ENCODE results near the gene WDFY3. TPM values are rescaled to one million over a fixed set of nuclear protein-coding genes. Genes with fewer than 3 reads are reported as not detected.

Gene WDFY3
- total and polyA plus RNA-seq, 4 experiments from 2014 or later, result 1.2 to 2.7 (median 2.1) TPM; not detected in 1

- H3K9me3 ChIP-seq (ENCODE audit: control insufficient read depth in 1 of 2, low read length in 2 of 2), result no peaks in the 10 kb centered on the region
- H3K27ac Mint-ChIP-seq, result no peak overlapping the region
- H3K27me3 Mint-ChIP-seq, result peaks cover 0 to 1% of the 10 kb centered on the region in 2 donors
- POLR2A ChIA-PET (ENCODE audit: partially characterized antibody), result no interaction called here
- no peak overlapping the region for H3K4me3 ChIP-seq (ENCODE audit: low read length in 2 of 2)
- H3K4me3 Mint-ChIP-seq, result no peak overlapping the region
- H3K9me3 Mint-ChIP-seq, result peaks cover 0 to 21% (median 7%) of the 10 kb centered on the region in 8 donors
- H3K36me3 Mint-ChIP-seq, result peaks cover 0 to 4% of the 10 kb centered on the region in 2 donors
- CTCF ChIA-PET (ENCODE audit: partially characterized antibody), result no interaction called here
- intact Hi-C loops (cut with micrococcal nuclease), result no loop called here
- no peak for DNase-seq
- H3K36me3 ChIP-seq (ENCODE audit: insufficient read depth, low read length), result no peaks in the 10 kb centered on the region
- H3K27me3 ChIP-seq (ENCODE audit: insufficient read depth, low read length), result no peaks in the 10 kb centered on the region
- H3K4me1 ChIP-seq (ENCODE audit: insufficient read depth, low read length), result no peaks in the 10 kb centered on the region
- H3K27ac ChIP-seq (ENCODE audit: low read depth, low read length), result no peak overlapping the region
- no peaks in the 10 kb centered on the region for H3K4me1 Mint-ChIP-seq
These were observed 21.5 kb downstream of the WDFY3 start for GRCh38 chr4:84944947-84945346.

- H3K4me3 ChIP-seq (ENCODE audit: low read length in 2 of 2), result no peak overlapping the region
- ChIA-PET CTCF (ENCODE audit: partially characterized antibody) (no interaction called here), POLR2A (ENCODE audit: partially characterized antibody) (no interaction called here)
- no peak overlapping the region for H3K27ac ChIP-seq (ENCODE audit: low read depth, low read length)
- H3K27me3 ChIP-seq (ENCODE audit: insufficient read depth, low read length), result no peaks in the 10 kb centered on the region
- no peaks in the 10 kb centered on the region for H3K36me3 ChIP-seq (ENCODE audit: insufficient read depth, low read length)
- H3K9me3 ChIP-seq (ENCODE audit: control insufficient read depth in 1 of 2, low read length in 2 of 2), result no peaks in the 10 kb centered on the region
- Mint-ChIP-seq H3K4me1 (no peaks in the 10 kb centered on the region), H3K27ac (no peak overlapping the region), H3K9me3 (peaks cover 4 to 22% (median 8%) of the 10 kb centered on the region in 8 donors), H3K4me3 (no peak overlapping the region), H3K36me3 (peaks cover 0 to 7% of the 10 kb centered on the region in 2 donors), H3K27me3 (peaks cover 0 to 3% of the 10 kb centered on the region in 2 donors)
- no peaks in the 10 kb centered on the region for H3K4me1 ChIP-seq (ENCODE audit: insufficient read depth, low read length)
- no peak for DNase-seq
- intact Hi-C loops (cut with micrococcal nuclease), result no loop called here
These were observed 25.5 kb downstream of the WDFY3 start for GRCh38 chr4:84940960-84941359.

GRCh38 chr4:84939113-84939512 is 27.4 kb downstream of the WDFY3 start:
- Mint-ChIP-seq H3K27me3 (peaks cover 0 to 3% of the 10 kb centered on the region in 2 donors), H3K36me3 (peaks cover 0 to 7% of the 10 kb centered on the region in 2 donors), H3K9me3 (peaks cover 4 to 22% (median 8%) of the 10 kb centered on the region in 8 donors), H3K4me1 (no peaks in the 10 kb centered on the region), H3K4me3 (peak overlapping the region in 1 of 8 donors; percentile 10), H3K27ac (no peak overlapping the region)
- no peak overlapping the region for H3K27ac ChIP-seq (ENCODE audit: low read depth, low read length)
- no peak overlapping the region for H3K4me3 ChIP-seq (ENCODE audit: low read length in 2 of 2)
- DNase-seq, result no peak
- intact Hi-C loops (cut with micrococcal nuclease), result no loop called here
- no peaks in the 10 kb centered on the region for H3K9me3 ChIP-seq (ENCODE audit: control insufficient read depth in 1 of 2, low read length in 2 of 2)
- ChIA-PET POLR2A (ENCODE audit: partially characterized antibody) (no interaction called here), CTCF (ENCODE audit: partially characterized antibody) (no interaction called here)
- H3K36me3 ChIP-seq (ENCODE audit: insufficient read depth, low read length), result no peaks in the 10 kb centered on the region
- no peaks in the 10 kb centered on the region for H3K4me1 ChIP-seq (ENCODE audit: insufficient read depth, low read length)
- H3K27me3 ChIP-seq (ENCODE audit: insufficient read depth, low read length), result no peaks in the 10 kb centered on the region

GRCh38 chr4:84938316-84938715 is 28.2 kb downstream of the WDFY3 start:
- Histone ChIP-seq H3K4me3 (ENCODE audit: low read length in 2 of 2) (no peak overlapping the region), H3K4me1 (ENCODE audit: insufficient read depth, low read length) (no peaks in the 10 kb centered on the region), H3K36me3 (ENCODE audit: insufficient read depth, low read length) (no peaks in the 10 kb centered on the region), H3K27ac (ENCODE audit: low read depth, low read length) (no peak overlapping the region), H3K27me3 (ENCODE audit: insufficient read depth, low read length) (no peaks in the 10 kb centered on the region), H3K9me3 (ENCODE audit: control insufficient read depth in 1 of 2, low read length in 2 of 2) (no peaks in the 10 kb centered on the region)
- Mint-ChIP-seq H3K4me1 (no peaks in the 10 kb centered on the region), H3K27me3 (peaks cover 0 to 3% of the 10 kb centered on the region in 2 donors), H3K4me3 (no peak overlapping the region), H3K9me3 (peaks cover 4 to 22% (median 8%) of the 10 kb centered on the region in 8 donors), H3K27ac (no peak overlapping the region), H3K36me3 (peaks cover 0 to 7% of the 10 kb centered on the region in 2 donors)
- intact Hi-C loops (cut with micrococcal nuclease), result no loop called here
- no peak for DNase-seq
- CTCF ChIA-PET (ENCODE audit: partially characterized antibody), result no interaction called here
- POLR2A ChIA-PET (ENCODE audit: partially characterized antibody), result no interaction called here

GRCh38 chr4:84937381-84937977 is 29.0 kb downstream of the WDFY3 start:
- no peaks in the 10 kb centered on the region for H3K4me1 ChIP-seq (ENCODE audit: insufficient read depth, low read length)
- intact Hi-C loops (cut with micrococcal nuclease), result no loop called here
- no peaks in the 10 kb centered on the region for H3K9me3 ChIP-seq (ENCODE audit: control insufficient read depth in 1 of 2, low read length in 2 of 2)
- ChIA-PET POLR2A (ENCODE audit: partially characterized antibody) (no interaction called here), CTCF (ENCODE audit: partially characterized antibody) (no interaction called here)
- Mint-ChIP-seq H3K36me3 (peaks cover 0 to 3% of the 10 kb centered on the region in 2 donors), H3K4me3 (no peak overlapping the region), H3K27ac (no peak overlapping the region), H3K9me3 (peaks cover 3 to 15% (median 7%) of the 10 kb centered on the region in 8 donors), H3K4me1 (no peaks in the 10 kb centered on the region), H3K27me3 (peaks cover 0 to 3% of the 10 kb centered on the region in 2 donors)
- H3K27me3 ChIP-seq (ENCODE audit: insufficient read depth, low read length), result no peaks in the 10 kb centered on the region
- H3K36me3 ChIP-seq (ENCODE audit: insufficient read depth, low read length), result no peaks in the 10 kb centered on the region
- no peak for DNase-seq
- H3K27ac ChIP-seq (ENCODE audit: low read depth, low read length), result no peak overlapping the region
- H3K4me3 ChIP-seq (ENCODE audit: low read length in 2 of 2), result no peak overlapping the region

- H3K27me3 ChIP-seq (ENCODE audit: insufficient read depth, low read length), result no peaks in the 10 kb centered on the region
- Mint-ChIP-seq H3K36me3 (peaks cover 0 to 3% of the 10 kb centered on the region in 2 donors), H3K9me3 (peaks cover 2 to 7% (median 4%) of the 10 kb centered on the region in 8 donors), H3K27me3 (peaks cover 0 to 3% of the 10 kb centered on the region in 2 donors), H3K4me1 (no peaks in the 10 kb centered on the region), H3K27ac (no peak overlapping the region), H3K4me3 (no peak overlapping the region)
- no peaks in the 10 kb centered on the region for H3K36me3 ChIP-seq (ENCODE audit: insufficient read depth, low read length)
- no peaks in the 10 kb centered on the region for H3K4me1 ChIP-seq (ENCODE audit: insufficient read depth, low read length)
- POLR2A ChIA-PET (ENCODE audit: partially characterized antibody), result no interaction called here
- CTCF ChIA-PET (ENCODE audit: partially characterized antibody), result no interaction called here
- H3K27ac ChIP-seq (ENCODE audit: low read depth, low read length), result no peak overlapping the region
- H3K4me3 ChIP-seq (ENCODE audit: low read length in 2 of 2), result no peak overlapping the region
- intact Hi-C loops (cut with micrococcal nuclease), result no loop called here
- H3K9me3 ChIP-seq (ENCODE audit: control insufficient read depth in 1 of 2, low read length in 2 of 2), result no peaks in the 10 kb centered on the region
- DNase-seq, result no peak
These were observed 30.4 kb downstream of the WDFY3 start for GRCh38 chr4:84936123-84936522.

GRCh38 chr4:84932462-84932861 is 34.0 kb downstream of the WDFY3 start:
- H3K9me3 ChIP-seq (ENCODE audit: control insufficient read depth in 1 of 2, low read length in 2 of 2), result no peaks in the 10 kb centered on the region
- CTCF ChIA-PET (ENCODE audit: partially characterized antibody), result no interaction called here
- POLR2A ChIA-PET (ENCODE audit: partially characterized antibody), result no interaction called here
- intact Hi-C loops (cut with micrococcal nuclease), result no loop called here
- H3K4me1 ChIP-seq (ENCODE audit: insufficient read depth, low read length), result no peaks in the 10 kb centered on the region
- H3K27me3 ChIP-seq (ENCODE audit: insufficient read depth, low read length), result no peaks in the 10 kb centered on the region
- H3K27ac ChIP-seq (ENCODE audit: low read depth, low read length), result no peak overlapping the region
- Mint-ChIP-seq H3K27me3 (peaks cover 0 to 3% of the 10 kb centered on the region in 2 donors), H3K36me3 (peaks cover 0 to 3% of the 10 kb centered on the region in 2 donors), H3K9me3 (peaks cover 0 to 4% (median under 1%) of the 10 kb centered on the region in 8 donors), H3K4me1 (no peaks in the 10 kb centered on the region), H3K4me3 (no peak overlapping the region), H3K27ac (no peak overlapping the region)
- no peak overlapping the region for H3K4me3 ChIP-seq (ENCODE audit: low read length in 2 of 2)
- no peak for DNase-seq
- no peaks in the 10 kb centered on the region for H3K36me3 ChIP-seq (ENCODE audit: insufficient read depth, low read length)

All from CD4-positive, alpha-beta memory T cell (primary cell).